ENCODE measurements around the gene LDLRAD4.

- TF ChIP-seq GATA2 (IDR thresholded peaks at IDR 0.05; ENCODE audit: low read depth, low read length) = no peak
- TF ChIP-seq GATA3 (IDR thresholded peaks at IDR 0.05; ENCODE audit: low read depth, low read length) = no peak
Measured at GRCh38 chr18:13262839-13263691, 44.5 kb downstream of the LDLRAD4 start.
